H1 (cell line): ENCODE data around the gene LTC4S. TPM values are rescaled to one million over a fixed set of nuclear protein-coding genes. Genes with fewer than 3 reads are reported as not detected.

Source experiments
- CHD7 ChIP-seq: fragments of 300-600 bp; sonication (generic); IDR thresholded peaks from 2 replicates; pipeline ENCODE4 v1.7.1; 2012; ENCODE audit warnings: low read length, moderate library complexity, mild to moderate bottlenecking, inconsistent platforms; ENCODE audit not compliant: insufficient replicate concordance
- polyA plus RNA-seq, 7 experiments: library from polyadenylated mRNA; depleted of rRNA in 3 of 7; stranded (reverse) in 5 of 7; unstranded in 2 of 7; fragments of >200 nt in 5 of 7; fragments of 200-250 nt in 2 of 7; gene quantifications; 1 replicate in 5 of 7; 2 replicates in 1 of 7; 4 replicates in 1 of 7; pipeline versions ENCODE4 v1.2.1 to v1.2.3, GENCODE V29; 2011 to 2013; ENCODE audit warnings: missing spikeins in 2 of 7, mixed read lengths in 2 of 7
- total RNA-seq: library from RNA; stranded (reverse); fragmentation: NEBNext Ultra II Directional; extraction: Animal tissue kit (Norgen Biotek cat#: 25700); gene quantifications from 2 replicates; pipeline ENCODE4 v1.2.1, GENCODE V29; 2021

The LTC4S gene
- total and polyA plus RNA-seq, 2 of the 8 experiments (the other 6 are each of a cell fraction or from before 2014, with no cell fraction given) = 2.2 to 3.7 TPM

- no peak for TF ChIP-seq CHD7
Observed at GRCh38 chr5:179759581-179760551, 33.9 kb upstream of the LTC4S start (continued).
